Sigmoid colon (tissue), 7 donors: ENCODE results near the gene RLN3. TPM values are rescaled to one million over a fixed set of nuclear protein-coding genes. Genes with fewer than 3 reads are reported as not detected.

ENCODE experiments used
- DNase-seq: peaks from one replicate; pipeline ENCODE4 v3.0.0-alpha.2; 2019
- H3K27ac ChIP-seq, 4 donors: fragments of 200-600 bp; sonication (generic); one replicate each; pipeline ENCODE4 v1.5.1; 2016 to 2019; ENCODE audit warnings: mild to moderate bottlenecking in 1 of 4
- H3K27me3 ChIP-seq, 3 donors: fragments of 200-600 bp; sonication (generic); one replicate each; pipeline ENCODE4 v1.5.1; 2019; ENCODE audit warnings: mild to moderate bottlenecking in 1 of 3
- H3K36me3 ChIP-seq, 4 donors: fragments of 200-600 bp; sonication (generic); one replicate each; pipeline ENCODE4 v1.5.1; 2016 to 2019
- H3K4me1 ChIP-seq, 4 donors: fragments of 200-600 bp; sonication (generic); one replicate each; pipeline ENCODE4 v1.5.1; 2017 to 2019
- H3K4me3 ChIP-seq, 4 donors: fragments of 200-600 bp; sonication (generic); one replicate each; pipeline ENCODE4 v1.5.1; 2017 to 2019; ENCODE audit warnings: mild to moderate bottlenecking in 2 of 4, moderate library complexity in 1 of 4
- H3K9me3 ChIP-seq, 4 donors: fragments of 200-600 bp in 3 of 4; sonication (generic) in 3 of 4; one replicate each; pipeline versions ENCODE4 v1.5.1 to v1.6.1; 2013 to 2019
- EP300 ChIP-seq, 4 donors: sonication (generic); formaldehyde crosslinking; IDR thresholded peaks; one replicate each; pipeline ENCODE4 v1.6.1; 2017; ENCODE audit warnings: antibody characterized with exemption in 4 of 4
- POLR2A ChIP-seq, 2 donors: fragments of 450-650 bp; IDR thresholded peaks; one replicate each; pipeline ENCODE4 v1.6.1; 2016; ENCODE audit warnings: antibody characterized with exemption in 2 of 2, mild to moderate bottlenecking in 2 of 2, moderate library complexity in 2 of 2
- POLR2AphosphoS5 ChIP-seq, 4 donors: sonication (generic); formaldehyde crosslinking; IDR thresholded peaks; one replicate each; pipeline ENCODE4 v1.6.1; 2017; ENCODE audit warnings: antibody characterized with exemption in 4 of 4
- WGBS, 2 donors: extraction: QIAGEN DNeasy Blood & Tissue Kit; methylation state at CpG; one replicate each; pipeline ENCODE4 v1.1.7; 2013; 5-methylcytosine and 5-hydroxymethylcytosine counted together
- intact Hi-C: fragments of 100-400 bp; cut with DNase I; formaldehyde crosslinking; loops from one replicate; pipeline ENCODE4 v1.15.1; 2023
- polyA plus RNA-seq, 3 donors: library from polyadenylated mRNA; stranded (reverse); fragments of 200-250 nt; gene quantifications; one replicate each; pipeline ENCODE4 v1.2.3, GENCODE V29; 2013
- total RNA-seq, 4 donors: library from RNA; depleted of rRNA; stranded (reverse); fragments of >200 nt; gene quantifications; one replicate each; pipeline ENCODE4 v1.1.0, GENCODE V29; 2016
- TF ChIP-seq, protein P1 (sequence below), 4 experiments: fragments of 450-650 bp in 3 of 4; fragments of 200-600 bp in 1 of 4; IDR thresholded peaks; one replicate each; pipeline ENCODE4 v1.5.1; 2016 to 2019; ENCODE audit warnings: antibody characterized with exemption in 4 of 4, mild to moderate bottlenecking in 3 of 4, moderate library complexity in 2 of 4
- donor health status: healthy with polysubstance abuse.
- donor health status: Bipolar disorder and iron deficiency.
- donor health status: healthy.

The RLN3 gene
- total and polyA plus RNA-seq, 7 donors, result 1.1 TPM; not detected in 6

DNA sequence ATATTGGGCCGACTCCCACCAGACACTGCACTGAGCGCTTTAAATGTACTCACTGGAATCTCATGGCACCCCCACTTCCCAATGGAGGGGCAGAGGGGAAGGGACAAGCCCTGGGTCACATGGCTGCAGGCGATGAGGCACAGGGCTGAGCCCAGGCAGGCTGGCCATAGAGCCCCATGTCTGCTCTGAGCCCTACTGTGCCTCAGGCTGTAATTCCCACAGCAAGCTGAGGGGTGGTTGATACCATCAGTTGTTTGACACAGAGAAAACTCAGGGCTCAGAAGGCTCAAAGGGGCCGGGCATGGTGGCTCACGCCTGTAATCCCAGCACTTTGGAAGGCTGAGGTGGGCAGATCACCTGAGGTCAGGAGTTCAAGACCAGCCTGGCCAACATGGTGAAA is 46.9 kb upstream of the RLN3 start:
- Histone ChIP-seq H3K36me3 (peaks cover 0 to 21% (median 0%) of the 10 kb centered on the region in 4 donors), H3K4me1 (peaks cover 0 to 22% (median 19%) of the 10 kb centered on the region in 4 donors), H3K27me3 (no peaks in the 10 kb centered on the region), H3K4me3 (no peak overlapping the region), H3K9me3 (no peaks in the 10 kb centered on the region), H3K27ac (no peak overlapping the region)
- no peak for DNase-seq
- intact Hi-C loops, result no loop called here
- TF ChIP-seq POLR2AphosphoS5 (IDR thresholded peaks at IDR 0.05) (no peak), POLR2A (IDR thresholded peaks at IDR 0.05) (no peak), EP300 (IDR thresholded peaks at IDR 0.05) (no peak)
- TF ChIP-seq, protein P1, sequence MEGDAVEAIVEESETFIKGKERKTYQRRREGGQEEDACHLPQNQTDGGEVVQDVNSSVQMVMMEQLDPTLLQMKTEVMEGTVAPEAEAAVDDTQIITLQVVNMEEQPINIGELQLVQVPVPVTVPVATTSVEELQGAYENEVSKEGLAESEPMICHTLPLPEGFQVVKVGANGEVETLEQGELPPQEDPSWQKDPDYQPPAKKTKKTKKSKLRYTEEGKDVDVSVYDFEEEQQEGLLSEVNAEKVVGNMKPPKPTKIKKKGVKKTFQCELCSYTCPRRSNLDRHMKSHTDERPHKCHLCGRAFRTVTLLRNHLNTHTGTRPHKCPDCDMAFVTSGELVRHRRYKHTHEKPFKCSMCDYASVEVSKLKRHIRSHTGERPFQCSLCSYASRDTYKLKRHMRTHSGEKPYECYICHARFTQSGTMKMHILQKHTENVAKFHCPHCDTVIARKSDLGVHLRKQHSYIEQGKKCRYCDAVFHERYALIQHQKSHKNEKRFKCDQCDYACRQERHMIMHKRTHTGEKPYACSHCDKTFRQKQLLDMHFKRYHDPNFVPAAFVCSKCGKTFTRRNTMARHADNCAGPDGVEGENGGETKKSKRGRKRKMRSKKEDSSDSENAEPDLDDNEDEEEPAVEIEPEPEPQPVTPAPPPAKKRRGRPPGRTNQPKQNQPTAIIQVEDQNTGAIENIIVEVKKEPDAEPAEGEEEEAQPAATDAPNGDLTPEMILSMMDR (IDR thresholded peaks at IDR 0.05), result no peak
- WGBS, 2 donors, result 93 to 94% methylated on average over 5 of the region's 5 CpGs

DNA sequence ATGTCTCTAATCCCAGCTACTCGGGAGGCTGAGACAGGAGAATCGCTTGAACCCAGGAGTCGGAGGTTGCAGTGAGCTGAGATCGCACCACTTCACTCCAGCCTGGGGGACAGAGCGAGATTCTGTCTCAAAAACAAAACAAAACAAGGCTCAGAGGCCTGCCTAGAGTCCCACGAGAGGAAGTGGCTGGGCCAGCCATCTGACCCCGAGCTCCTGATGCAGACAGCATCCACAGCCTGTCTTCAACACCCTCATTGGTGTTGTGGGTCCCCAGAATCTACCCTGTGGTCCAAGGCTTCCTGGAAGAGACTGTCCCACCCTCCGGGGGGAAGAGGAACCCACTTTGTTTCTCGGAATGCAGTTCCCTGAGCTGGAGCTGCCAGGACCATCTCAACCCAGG is 46.5 kb upstream of the RLN3 start:
- H3K27me3 ChIP-seq, result no peaks in the 10 kb centered on the region
- H3K4me3 ChIP-seq, result no peak overlapping the region
- DNase-seq, result no peak
- H3K27ac ChIP-seq, result no peak overlapping the region
- intact Hi-C loops, result no loop called here
- no peaks in the 10 kb centered on the region for H3K9me3 ChIP-seq
- peaks cover 0 to 26% (median 24%) of the 10 kb centered on the region in 4 donors for H3K4me1 ChIP-seq
- H3K36me3 ChIP-seq, result peaks cover 0 to 18% (median 0%) of the 10 kb centered on the region in 4 donors
- 73 to 90% methylated on average over 9 of the region's 9 CpGs for WGBS, 2 donors
- TF ChIP-seq POLR2AphosphoS5 (IDR thresholded peaks at IDR 0.05), result no peak

DNA sequence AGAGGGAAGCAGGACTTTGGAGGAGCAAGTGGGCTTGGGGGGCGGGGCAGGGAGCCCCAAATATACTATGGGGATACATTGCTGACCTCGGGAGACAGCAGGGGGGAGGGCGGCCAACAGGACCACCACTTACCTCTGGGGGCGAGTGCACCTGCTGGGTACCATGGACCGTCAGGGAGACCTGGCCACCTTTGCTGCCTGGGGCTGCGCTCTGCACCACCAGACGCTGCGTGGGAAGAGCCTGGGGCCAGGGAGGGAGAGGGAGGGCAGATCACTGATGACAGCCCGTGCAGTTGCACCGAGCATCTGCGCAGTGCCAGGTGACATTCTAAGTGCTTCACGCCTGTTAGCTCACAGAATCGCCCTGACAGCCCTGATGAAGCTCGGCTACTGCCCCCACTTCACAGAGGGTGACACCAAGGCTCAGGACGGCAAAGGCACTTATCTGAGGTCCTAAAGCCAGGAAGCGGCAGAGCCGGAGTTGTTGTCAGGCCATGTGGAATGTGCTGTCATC is 45.9 kb upstream of the RLN3 start:
- no peak for DNase-seq
- Histone ChIP-seq H3K4me1 (peaks cover 0 to 32% (median 29%) of the 10 kb centered on the region in 4 donors), H3K9me3 (no peaks in the 10 kb centered on the region), H3K4me3 (no peak overlapping the region), H3K27ac (no peak overlapping the region), H3K36me3 (peaks cover 0 to 14% (median 0%) of the 10 kb centered on the region in 4 donors), H3K27me3 (no peaks in the 10 kb centered on the region)
- WGBS, 2 donors, result 95 to 96% methylated on average over 17 of the region's 17 CpGs
- TF ChIP-seq POLR2A (IDR thresholded peaks at IDR 0.05) (no peak), EP300 (IDR thresholded peaks at IDR 0.05) (no peak), POLR2AphosphoS5 (IDR thresholded peaks at IDR 0.05) (no peak)
- TF ChIP-seq, protein P1 (IDR thresholded peaks at IDR 0.05), result no peak
- intact Hi-C loops, result no loop called here

DNA sequence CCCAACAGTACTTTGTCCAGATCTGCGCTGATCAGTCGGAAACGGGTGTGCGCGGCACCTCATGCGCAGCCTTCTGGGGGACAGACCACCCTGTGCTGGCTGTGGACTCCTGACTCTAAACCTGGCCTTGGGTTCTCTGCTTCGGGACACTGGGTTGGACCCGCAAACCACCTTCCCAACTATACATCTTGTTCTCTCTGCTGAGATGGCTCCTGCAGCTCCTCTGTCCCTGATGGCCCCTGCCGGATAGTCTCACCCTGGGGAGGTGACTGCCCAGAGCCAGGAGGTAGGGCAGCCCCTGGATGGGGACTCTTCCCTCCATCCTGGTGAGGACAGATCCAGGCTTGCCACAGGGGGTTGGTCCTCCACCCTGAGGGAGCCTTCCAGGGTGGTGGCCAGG is 45.2 kb upstream of the RLN3 start:
- no peak for DNase-seq
- WGBS, 2 donors, result 97% methylated on average over 9 of the region's 9 CpGs
- Histone ChIP-seq H3K4me1 (peaks cover 0 to 39% (median 33%) of the 10 kb centered on the region in 4 donors), H3K9me3 (no peaks in the 10 kb centered on the region), H3K4me3 (no peak overlapping the region), H3K27ac (no peak overlapping the region), H3K27me3 (no peaks in the 10 kb centered on the region), H3K36me3 (peaks cover 0 to 14% (median 0%) of the 10 kb centered on the region in 4 donors)
- TF ChIP-seq POLR2AphosphoS5 (IDR thresholded peaks at IDR 0.05), result no peak
- TF ChIP-seq, protein P1 (IDR thresholded peaks at IDR 0.05), result no peak
- no peak for TF ChIP-seq POLR2A (IDR thresholded peaks at IDR 0.05)
- TF ChIP-seq EP300 (IDR thresholded peaks at IDR 0.05), result no peak
- intact Hi-C loops, result no loop called here

DNA sequence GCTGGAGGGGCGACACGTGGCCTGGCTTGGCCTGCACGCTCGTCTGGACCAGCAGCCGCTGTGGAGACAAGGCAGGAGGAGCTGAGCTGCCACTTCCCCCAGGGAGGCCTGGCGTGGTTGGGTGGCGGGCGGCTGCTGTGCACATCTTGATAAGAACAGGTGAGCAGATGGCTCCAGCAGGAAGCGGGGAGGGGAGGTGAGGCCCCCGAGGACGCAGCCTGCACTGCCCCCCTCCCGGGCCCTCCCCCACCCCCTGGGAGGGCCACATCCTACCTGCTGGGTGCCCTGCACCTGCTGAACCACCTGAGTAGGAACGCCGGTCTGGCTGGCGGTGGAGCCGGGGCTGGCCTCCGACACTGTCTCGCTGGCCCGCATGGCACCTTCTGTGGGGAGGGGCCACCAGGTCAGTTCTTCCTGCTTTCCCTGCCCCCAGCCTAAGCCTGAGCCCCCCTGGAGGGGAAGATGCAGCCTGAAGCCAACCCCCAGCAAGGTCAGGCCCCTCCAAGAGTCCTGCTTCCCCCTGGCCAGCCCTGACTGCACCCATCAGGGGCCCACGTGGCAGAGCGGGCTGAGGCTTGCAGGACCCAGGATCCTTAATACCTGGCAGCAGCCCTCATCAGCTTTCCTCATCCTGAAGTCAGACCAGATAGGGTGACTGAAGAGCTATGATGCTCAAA is 44.6 kb upstream of the RLN3 start:
- Histone ChIP-seq H3K9me3 (no peaks in the 10 kb centered on the region), H3K27me3 (no peaks in the 10 kb centered on the region), H3K27ac (no peak overlapping the region), H3K4me3 (no peak overlapping the region), H3K36me3 (peaks cover 0 to 15% (median 0%) of the 10 kb centered on the region in 4 donors), H3K4me1 (peaks cover 0 to 33% (median 29%) of the 10 kb centered on the region in 4 donors)
- intact Hi-C loops, result no loop called here
- 71 to 83% methylated on average over 21 of the region's 21 CpGs for WGBS, 2 donors
- TF ChIP-seq EP300 (IDR thresholded peaks at IDR 0.05), result no peak
- no peak for TF ChIP-seq POLR2A (IDR thresholded peaks at IDR 0.05)
- TF ChIP-seq POLR2AphosphoS5 (IDR thresholded peaks at IDR 0.05), result no peak
- TF ChIP-seq, protein P1 (IDR thresholded peaks at IDR 0.05), result no peak
- no peak for DNase-seq
